ENCODE measurements around the gene STEAP3. TPM values are rescaled to one million over a fixed set of nuclear protein-coding genes. Genes with fewer than 3 reads are reported as not detected.

STEAP3 gene
- total RNA-seq, 4 donors from 2014 or later: 18.3 to 21.7 (median 20.6) TPM

DNA sequence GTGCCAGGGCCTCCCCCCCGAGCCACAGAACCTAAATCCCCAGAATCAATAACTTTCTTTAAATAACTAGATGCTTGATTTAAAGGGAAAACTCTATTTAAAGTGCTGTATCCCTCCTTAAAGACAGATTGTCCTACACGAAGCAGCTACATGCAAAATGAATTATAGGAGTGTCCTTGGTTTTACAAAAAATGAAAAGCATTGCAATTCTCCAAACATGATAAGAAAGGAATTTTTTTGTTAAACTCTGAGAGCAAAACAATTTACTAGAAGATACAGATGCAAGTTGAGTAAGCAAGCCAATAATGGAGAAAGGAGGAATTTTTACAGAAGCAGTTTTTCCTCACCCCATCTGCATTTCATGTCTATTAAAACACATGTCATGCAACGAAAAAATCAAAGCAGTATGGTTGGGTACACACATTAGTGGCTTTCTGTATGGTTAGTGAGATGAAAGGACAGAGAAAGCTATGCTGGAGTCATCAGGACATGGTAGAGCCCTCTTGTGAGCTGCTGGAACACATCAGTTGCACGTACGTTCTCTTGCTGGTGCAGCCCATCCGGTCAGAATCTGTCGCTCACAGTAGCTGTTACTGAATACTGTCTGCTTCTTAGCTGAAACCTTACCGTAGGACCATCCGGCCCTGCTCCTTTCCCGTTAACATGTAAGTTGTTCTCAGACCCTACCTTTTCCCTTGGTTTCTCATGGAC lies 25.9 kb upstream of the STEAP3 start:
- H3K4me3 ChIP-seq: no peak overlapping the region
- peaks cover 3% of the 10 kb centered on the region for H3K27me3 ChIP-seq
- H3K27ac ChIP-seq: no peak overlapping the region
- no peaks in the 10 kb centered on the region for H3K36me3 ChIP-seq
- DNase-seq (ENCODE audit: low spot score in 2 of 2): no peak
- 60% methylated on average over 10 of the region's 10 CpGs for WGBS
- no peak for TF ChIP-seq EP300 (IDR thresholded peaks at IDR 0.05)
- TF ChIP-seq POLR2AphosphoS5 (IDR thresholded peaks at IDR 0.05): no peak
- no peak for TF ChIP-seq CTCF (IDR thresholded peaks at IDR 0.05)
- TF ChIP-seq POLR2A (IDR thresholded peaks at IDR 0.05): no peak
- no peaks in the 10 kb centered on the region for H3K4me1 ChIP-seq
- H3K9me3 ChIP-seq: no peaks in the 10 kb centered on the region

- H3K4me3 ChIP-seq: no peak overlapping the region
- no peaks in the 10 kb centered on the region for H3K4me1 ChIP-seq
- WGBS: 81% methylated on average over 7 of the region's 7 CpGs
- peaks cover 3% of the 10 kb centered on the region for H3K27me3 ChIP-seq
- TF ChIP-seq POLR2AphosphoS5 (IDR thresholded peaks at IDR 0.05) (no peak), CTCF (IDR thresholded peaks at IDR 0.05) (no peak), POLR2A (IDR thresholded peaks at IDR 0.05) (no peak), EP300 (IDR thresholded peaks at IDR 0.05) (no peak)
- no peaks in the 10 kb centered on the region for H3K36me3 ChIP-seq
- H3K9me3 ChIP-seq: no peaks in the 10 kb centered on the region
- DNase-seq (ENCODE audit: low spot score in 2 of 2): no peak
- no peak overlapping the region for H3K27ac ChIP-seq
Measured at GRCh38 chr2:119198240-119198840, 25.3 kb upstream of the STEAP3 start.

- Histone ChIP-seq H3K27me3 (no peaks in the 10 kb centered on the region), H3K27ac (no peak overlapping the region), H3K4me1 (no peaks in the 10 kb centered on the region), H3K9me3 (no peaks in the 10 kb centered on the region), H3K4me3 (no peak overlapping the region), H3K36me3 (no peaks in the 10 kb centered on the region)
- 61% methylated on average over 5 of the region's 5 CpGs for WGBS
- DNase-seq (ENCODE audit: low spot score in 2 of 2): no peak
- no peak for TF ChIP-seq EP300 (IDR thresholded peaks at IDR 0.05)
- TF ChIP-seq CTCF (IDR thresholded peaks at IDR 0.05): no peak
- TF ChIP-seq POLR2AphosphoS5 (IDR thresholded peaks at IDR 0.05): no peak
Measured at GRCh38 chr2:119201815-119202214, 21.8 kb upstream of the STEAP3 start.

DNA sequence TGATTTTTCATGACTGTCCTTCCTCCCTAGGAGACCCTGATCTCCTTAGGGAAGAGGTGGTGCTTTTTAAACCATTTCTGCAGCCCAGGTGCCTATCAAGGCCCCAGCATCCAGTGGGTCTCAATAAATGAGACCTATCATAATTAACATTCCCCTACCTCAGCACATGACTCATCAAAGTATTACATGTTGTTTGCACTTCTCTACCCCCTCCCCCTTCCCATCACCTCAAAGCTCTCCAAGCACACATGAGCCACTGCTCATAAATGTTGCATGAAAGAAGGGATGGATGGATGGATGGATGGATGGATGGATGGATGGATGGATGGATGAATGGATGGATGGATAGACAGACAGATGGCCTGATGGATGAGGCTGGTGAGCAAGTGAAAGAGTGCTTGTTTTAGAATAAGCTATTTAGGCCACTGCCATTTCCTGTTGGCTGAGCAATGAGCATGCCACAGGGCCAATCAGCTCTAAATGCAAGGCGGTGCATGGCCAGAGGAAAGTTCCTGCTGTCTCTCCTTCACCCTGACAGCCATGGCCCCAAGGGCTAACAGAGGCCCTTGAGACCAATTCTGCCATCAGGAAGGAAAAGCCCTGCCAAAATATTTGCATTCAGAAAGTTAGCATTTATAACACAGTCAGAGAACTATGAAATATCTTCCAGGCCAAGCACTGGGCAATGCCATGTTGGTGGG lies 20.9 kb upstream of the STEAP3 start:
- no peaks in the 10 kb centered on the region for H3K36me3 ChIP-seq
- no peaks in the 10 kb centered on the region for H3K4me1 ChIP-seq
- no peak for DNase-seq (ENCODE audit: low spot score in 2 of 2)
- H3K4me3 ChIP-seq: no peak overlapping the region
- no peaks in the 10 kb centered on the region for H3K27me3 ChIP-seq
- TF ChIP-seq POLR2A (IDR thresholded peaks at IDR 0.05) (no peak), EP300 (IDR thresholded peaks at IDR 0.05) (no peak), POLR2AphosphoS5 (IDR thresholded peaks at IDR 0.05) (no peak), CTCF (IDR thresholded peaks at IDR 0.05) (no peak)
- H3K27ac ChIP-seq: no peak overlapping the region
- H3K9me3 ChIP-seq: no peaks in the 10 kb centered on the region
- WGBS: 75% methylated on average over 1 of the region's 1 CpG

DNA sequence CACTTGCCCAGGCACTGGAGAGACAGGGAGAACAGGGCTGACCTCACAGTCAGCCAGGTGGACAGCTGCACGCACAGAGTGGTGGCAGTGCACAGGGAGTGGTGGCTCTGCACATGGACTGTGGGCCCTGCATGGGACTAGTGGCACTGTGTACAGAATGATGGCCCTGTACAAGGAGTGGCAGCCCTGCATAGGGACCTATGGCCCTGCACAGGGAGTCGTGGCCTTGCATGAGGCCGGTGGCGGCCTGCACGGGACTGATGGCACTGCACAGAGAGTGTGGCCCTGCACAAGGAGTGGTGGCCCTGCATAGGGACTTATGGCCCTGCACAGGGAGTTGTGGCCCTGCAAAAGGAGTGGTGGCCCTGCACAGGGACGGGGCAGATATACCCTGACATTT lies 19.1 kb upstream of the STEAP3 start:
- H3K36me3 ChIP-seq: no peaks in the 10 kb centered on the region
- H3K9me3 ChIP-seq: no peaks in the 10 kb centered on the region
- H3K27me3 ChIP-seq: no peaks in the 10 kb centered on the region
- no peak overlapping the region for H3K4me3 ChIP-seq
- 79% methylated on average over 6 of the region's 6 CpGs for WGBS
- no peaks in the 10 kb centered on the region for H3K4me1 ChIP-seq
- H3K27ac ChIP-seq: no peak overlapping the region
- no peak for DNase-seq (ENCODE audit: low spot score in 2 of 2)
- no peak for TF ChIP-seq EP300 (IDR thresholded peaks at IDR 0.05)
- TF ChIP-seq POLR2AphosphoS5 (IDR thresholded peaks at IDR 0.05): no peak
- no peak for TF ChIP-seq POLR2A (IDR thresholded peaks at IDR 0.05)
- no peak for TF ChIP-seq CTCF (IDR thresholded peaks at IDR 0.05)

Data from suprapubic skin (tissue), 4 donors.